H1 (cell line): ENCODE data around the gene ZBTB20. TPM values are rescaled to one million over a fixed set of nuclear protein-coding genes. Genes with fewer than 3 reads are reported as not detected.

Experiments
- CTCF ChIA-PET: fragments of 300-600 bp; sonication (Branson Sonifier 250); formaldehyde crosslinking; loops from one replicate; lab custom pipeline; 2021; ENCODE audit not compliant: partially characterized antibody; lab: Charles Lee
- POLR2A ChIA-PET: fragments of 300-600 bp; sonication (Branson Sonifier 250); formaldehyde crosslinking; loops from one replicate; lab custom pipeline; 2021; ENCODE audit warnings: inconsistent platforms; ENCODE audit not compliant: partially characterized antibody; lab: Charles Lee
- DNase-seq, 2 experiments: peaks; one replicate each; pipeline versions ENCODE4 v3.0.0 to v3.0.0-alpha.2; 2010 to 2022; ENCODE audit warnings: low spot score in 2 of 2, low read depth in 1 of 2, mixed read lengths in 1 of 2
- FAIRE-seq: peaks from 2 replicates; lab custom pipeline; 2011; peaks lifted over from hg19 to GRCh38; lab: Jason Lieb, UNC
- H2AFZ ChIP-seq: 2 replicates; pipeline ENCODE4 v1.8.1; 2012; ENCODE audit warnings: low read length, inconsistent platforms
- H2AK5ac ChIP-seq: 2 replicates; pipeline ENCODE4 v1.6.1; 2013; ENCODE audit warnings: low read depth, low read length
- H2BK120ac ChIP-seq: replicated peaks from 2 replicates; pipeline ENCODE3; 2013; ENCODE audit warnings: low read depth, low read length, inconsistent platforms
- H2BK12ac ChIP-seq: 2 replicates; pipeline ENCODE4 v1.6.1; 2013; ENCODE audit warnings: low read depth, low read length
- H2BK15ac ChIP-seq: 2 replicates; pipeline ENCODE4 v1.6.1; 2013; ENCODE audit warnings: low read length
- H2BK20ac ChIP-seq: 2 replicates; pipeline ENCODE4 v1.6.1; 2013; ENCODE audit warnings: low read length
- H2BK5ac ChIP-seq: 2 replicates; pipeline ENCODE4 v1.6.1; 2013; ENCODE audit warnings: low read depth, low read length
- H3K14ac ChIP-seq: 2 replicates; pipeline ENCODE4 v1.6.1; 2013; ENCODE audit warnings: inconsistent platforms; ENCODE audit not compliant: insufficient read length
- H3K18ac ChIP-seq: 2 replicates; pipeline ENCODE4 v1.6.1; 2013; ENCODE audit warnings: low read length; ENCODE audit errors: extremely low read depth
- H3K23ac ChIP-seq: 2 replicates; pipeline ENCODE4 v1.6.1; 2013; ENCODE audit warnings: inconsistent platforms; ENCODE audit not compliant: insufficient read length
- H3K23me2 ChIP-seq: 2 replicates; pipeline ENCODE4 v1.6.1; 2013; ENCODE audit warnings: low read depth, low read length
- H3K27ac ChIP-seq: 2 replicates; pipeline ENCODE4 v1.6.1; 2011; ENCODE audit warnings: low read depth, low read length, inconsistent platforms
- H3K27me3 ChIP-seq, 4 experiments: replicated peaks in 1 of 4; 1 replicate in 1 of 4; 2 replicates in 3 of 4; pipeline versions ENCODE4 v1.6.1 to v1.8.1; 2011 to 2013; ENCODE audit warnings: low read length in 3 of 4, mild to moderate bottlenecking in 3 of 4, inconsistent platforms in 2 of 4, mixed read lengths in 2 of 4, moderate library complexity in 1 of 4; ENCODE audit not compliant: control insufficient read depth in 3 of 4, insufficient read depth in 3 of 4; ENCODE audit errors: extremely low read depth in 1 of 4
- H3K36me3 ChIP-seq, 4 experiments: 2 replicates each; pipeline versions ENCODE4 v1.6.1 to v1.8.1; 2011 to 2013; ENCODE audit warnings: mild to moderate bottlenecking in 4 of 4, low read length in 3 of 4, moderate library complexity in 2 of 4, control low read depth in 1 of 4, inconsistent platforms in 1 of 4; ENCODE audit not compliant: insufficient read depth in 4 of 4, control insufficient read depth in 2 of 4
- H3K4ac ChIP-seq: replicated peaks from 2 replicates; pipeline ENCODE3; 2013; ENCODE audit warnings: low read length, low read depth, mixed read lengths, inconsistent platforms; ENCODE audit not compliant: insufficient read length
- H3K4me1 ChIP-seq, 4 experiments: replicated peaks in 1 of 4; 1 replicate in 1 of 4; 2 replicates in 3 of 4; pipeline versions ENCODE4 v1.6.1 to v1.8.1; 2011 to 2013; ENCODE audit warnings: low read length in 3 of 4, inconsistent platforms in 2 of 4, mixed read lengths in 1 of 4; ENCODE audit not compliant: insufficient read depth in 4 of 4, control insufficient read depth in 3 of 4
- H3K4me2 ChIP-seq, 2 experiments: 2 replicates each; pipeline versions ENCODE4 v1.6.1 to v1.8.1; 2011 to 2013; ENCODE audit warnings: low read depth in 2 of 2, low read length in 2 of 2, control low read depth in 1 of 2, inconsistent platforms in 1 of 2, mild to moderate bottlenecking in 1 of 2; ENCODE audit not compliant: insufficient read depth in 1 of 2
- H3K4me3 ChIP-seq, 4 experiments: fragments of 200-600, 300-600 bp in 1 of 4; sonication (generic), shearing (Covaris generic), sonication (Bioruptor Twin) in 1 of 4; 2 replicates each; pipeline versions ENCODE4 v1.5.1 to v1.8.1; 2011 to 2016; ENCODE audit warnings: low read length in 4 of 4, low read depth in 3 of 4, control low read depth in 2 of 4, inconsistent platforms in 2 of 4, mild to moderate bottlenecking in 2 of 4, mixed read lengths in 1 of 4, moderate library complexity in 1 of 4; ENCODE audit not compliant: insufficient read depth in 2 of 4; ENCODE audit errors: extremely low read depth in 1 of 4
- H3K56ac ChIP-seq: replicated peaks from 2 replicates; pipeline ENCODE3; 2013; ENCODE audit warnings: low read depth, mild to moderate bottlenecking, mixed read lengths, low read length, inconsistent platforms; ENCODE audit not compliant: insufficient read length
- H3K79me1 ChIP-seq: 2 replicates; pipeline ENCODE4 v1.6.1; 2013; ENCODE audit warnings: low read depth, low read length, control low read depth
- H3K79me2 ChIP-seq, 2 experiments: 2 replicates each; pipeline versions ENCODE4 v1.6.1 to v1.8.1; 2012 to 2013; ENCODE audit warnings: low read length in 2 of 2, mild to moderate bottlenecking in 2 of 2, inconsistent platforms in 1 of 2; ENCODE audit not compliant: insufficient read depth in 2 of 2, control insufficient read depth in 1 of 2
- H3K9ac ChIP-seq, 4 experiments: replicated peaks in 1 of 4; 1 replicate in 1 of 4; 2 replicates in 3 of 4; pipeline versions ENCODE4 v1.6.1 to v1.8.1; 2011 to 2013; ENCODE audit warnings: low read depth in 3 of 4, low read length in 3 of 4, control low read depth in 2 of 4, mild to moderate bottlenecking in 2 of 4, moderate library complexity in 2 of 4, inconsistent platforms in 1 of 4; ENCODE audit errors: extremely low read depth in 1 of 4
- H3K9me3 ChIP-seq, 2 experiments: 2 replicates each; pipeline versions ENCODE4 v1.6.1 to v1.8.1; 2012 to 2013; ENCODE audit warnings: mild to moderate bottlenecking in 2 of 2, moderate library complexity in 2 of 2, control low read depth in 1 of 2, inconsistent platforms in 1 of 2, low read depth in 1 of 2, low read length in 1 of 2, mixed read lengths in 1 of 2; ENCODE audit not compliant: insufficient read depth in 2 of 2
- H4K20me1 ChIP-seq, 2 experiments: replicated peaks in 1 of 2; 2 replicates each; pipeline versions ENCODE3 to v1.8.1; 2011 to 2013; ENCODE audit warnings: inconsistent platforms in 2 of 2, low read length in 2 of 2, mild to moderate bottlenecking in 1 of 2; ENCODE audit not compliant: insufficient read depth in 2 of 2, control insufficient read depth in 1 of 2
- H4K5ac ChIP-seq: 2 replicates; pipeline ENCODE4 v1.6.1; 2013; ENCODE audit warnings: low read length, low read depth, mixed read lengths, inconsistent platforms; ENCODE audit not compliant: insufficient read length
- H4K8ac ChIP-seq: 2 replicates; pipeline ENCODE4 v1.8.0; 2013; ENCODE audit warnings: mild to moderate bottlenecking, moderate library complexity, low read length, inconsistent platforms; ENCODE audit not compliant: insufficient read depth; ENCODE audit errors: extremely low read depth
- H4K91ac ChIP-seq: replicated peaks from 2 replicates; pipeline ENCODE3; 2013; ENCODE audit warnings: low read length, mixed read lengths, inconsistent platforms; ENCODE audit not compliant: insufficient read length
- SRF ChIP-seq: IDR thresholded peaks from 2 replicates; pipeline ENCODE4 v1.6.1; 2011; ENCODE audit warnings: mild to moderate bottlenecking, low read depth, low read length, moderate library complexity
- WGBS, 2 experiments: shearing (Covaris generic) in 1 of 2; methylation state at CpG; one replicate each; pipeline versions ENCODE4 v1.1.6 to v1.1.7; 2013 to 2015; ENCODE audit warnings: low lambda C conversion rate in 2 of 2, mixed read lengths in 2 of 2, inconsistent platforms in 1 of 2, low coverage in 1 of 2, missing lambda C conversion rate in 1 of 2; ENCODE audit not compliant: insufficient replicate concordance in 2 of 2, insufficient coverage in 1 of 2, insufficient read length in 1 of 2; ENCODE audit errors: extremely low coverage in 1 of 2, missing lambda C conversion rate in 1 of 2; 5-methylcytosine and 5-hydroxymethylcytosine counted together
- polyA plus RNA-seq, 7 experiments: library from polyadenylated mRNA; depleted of rRNA in 3 of 7; stranded (reverse) in 5 of 7; unstranded in 2 of 7; fragments of >200 nt in 5 of 7; fragments of 200-250 nt in 2 of 7; gene quantifications; 1 replicate in 5 of 7; 2 replicates in 1 of 7; 4 replicates in 1 of 7; pipeline versions ENCODE4 v1.2.1 to v1.2.3, GENCODE V29; 2011 to 2013; ENCODE audit warnings: missing spikeins in 2 of 7, mixed read lengths in 2 of 7
- total RNA-seq: library from RNA; stranded (reverse); fragmentation: NEBNext Ultra II Directional; extraction: Animal tissue kit (Norgen Biotek cat#: 25700); gene quantifications from 2 replicates; pipeline ENCODE4 v1.2.1, GENCODE V29; 2021

ZBTB20 gene
- total and polyA plus RNA-seq, 2 of the 8 experiments (the other 6 are each of a cell fraction or from before 2014, with no cell fraction given): 0.35 to 1.3 TPM

- no peak for TF ChIP-seq SRF
- ChIA-PET CTCF (no interaction called here), POLR2A (no interaction called here)
- Histone ChIP-seq H3K4me2 (no peak overlapping the region), H3K9me3 (no peaks in the 10 kb centered on the region), H3K23me2 (no peaks in the 10 kb centered on the region), H2BK12ac (no peak overlapping the region), H3K14ac (no peak overlapping the region), H2AFZ (no peak overlapping the region), H2AK5ac (no peak overlapping the region), H4K91ac (no peak overlapping the region), H4K8ac (no peak overlapping the region), H3K9ac (no peak overlapping the region), H3K4me1 (peaks cover 0 to 3% (median 0%) of the 10 kb centered on the region in 4 experiments; a peak in 2 of 7 replicates), H3K18ac (no peak overlapping the region), H3K23ac (no peak overlapping the region), H3K4ac (no peak overlapping the region), H3K56ac (no peak overlapping the region), H2BK120ac (no peak overlapping the region), H2BK5ac (no peak overlapping the region), H2BK20ac (no peak overlapping the region), H3K27me3 (no peaks in the 10 kb centered on the region), H3K79me2 (no peaks in the 10 kb centered on the region), H4K5ac (no peak overlapping the region), H3K79me1 (no peaks in the 10 kb centered on the region), H3K27ac (no peak overlapping the region), H2BK15ac (no peak overlapping the region), H4K20me1 (no peaks in the 10 kb centered on the region), H3K4me3 (no peak overlapping the region), H3K36me3 (no peaks in the 10 kb centered on the region)
- 85% methylated on average over 2 of the region's 2 CpGs; no CpG with 5 or more reads in 1 of the 2 experiments for WGBS, 2 experiments
- FAIRE-seq (peak; percentile 13), DNase-seq (no peak)
Observed at GRCh38 chr3:114582929-114583328, 564.2 kb downstream of the ZBTB20 start.
